GM18909 (cell line): Measurements from ENCODE around the gene TRIM24.
A peak's percentile ranks its signal among the peaks of the same experiment; 100 is the strongest.
"Not testable (repeated sequence)": the region's sequence is repeated elsewhere in the genome, so short reads cannot be mapped to it uniquely, and the experiment has no call there.

Source experiments
- ATAC-seq: cut with Tn5 transposase; IDR thresholded peaks from one replicate; pipeline ENCODE4 v1.9.1; 2021; ENCODE audit warnings: mild to moderate bottlenecking; ENCODE audit not compliant: unreplicated experiment, poor library complexity

The TRIM24 gene

DNA sequence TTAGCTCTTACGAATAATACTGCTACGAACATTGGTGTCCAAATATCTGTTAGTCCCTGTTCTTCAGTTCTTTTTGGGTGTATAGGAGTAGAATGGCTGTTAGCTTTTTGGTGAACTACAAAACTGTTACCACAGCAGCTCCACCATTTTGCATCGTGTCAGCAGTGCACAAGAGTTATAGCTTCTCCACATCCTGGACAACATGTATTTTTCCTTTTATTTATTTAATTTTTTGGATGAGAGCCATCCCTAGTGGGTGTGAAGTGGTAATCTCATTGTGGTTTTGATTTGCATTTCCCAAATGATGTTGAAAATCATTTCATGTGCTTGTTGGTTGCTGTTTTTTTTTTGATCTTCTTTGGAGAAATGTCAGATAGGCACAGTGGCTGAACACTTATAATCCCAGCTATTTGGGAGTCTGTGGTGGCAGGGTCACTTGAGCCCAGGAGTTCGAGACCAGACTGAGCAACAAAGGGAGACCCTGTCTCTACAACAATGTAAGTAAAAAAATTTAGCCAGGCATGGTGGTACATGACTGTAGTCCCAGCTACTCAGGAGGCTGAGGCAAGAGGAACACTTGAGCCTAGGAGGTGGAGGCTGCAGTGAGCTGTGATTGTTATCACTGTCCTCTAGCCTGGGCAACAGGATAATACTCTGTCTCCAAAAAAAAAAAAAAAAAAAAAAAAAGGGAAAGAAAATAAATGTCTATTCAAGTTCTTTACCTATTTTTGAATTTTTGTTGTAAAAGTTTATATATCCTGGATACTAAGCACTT is 31.7 kb downstream of the TRIM24 start:
- ATAC-seq = no peak

DNA sequence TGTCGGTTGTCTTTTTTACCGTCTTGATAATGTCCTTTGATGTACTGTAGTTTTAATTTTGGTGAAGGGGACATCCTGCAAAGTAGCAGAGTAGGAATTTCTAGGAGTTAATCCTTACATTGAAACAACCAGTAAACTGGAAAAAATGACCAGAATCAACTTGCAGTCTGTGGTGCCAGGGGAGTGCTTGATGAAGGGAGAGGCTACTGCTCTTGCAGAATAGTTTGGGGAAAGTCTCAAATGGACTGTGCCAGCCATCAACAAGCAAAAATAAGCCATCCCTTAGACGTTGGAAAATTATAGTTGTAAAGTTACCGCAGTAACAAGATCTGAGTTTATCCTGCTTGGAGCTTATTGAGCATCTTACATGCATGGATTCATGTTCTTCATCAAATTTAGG is 32.4 kb downstream of the TRIM24 start:
- no peak for ATAC-seq

- no peak for ATAC-seq
Observed at GRCh38 chr7:138493535-138493934, 33.5 kb downstream of the TRIM24 start.

GRCh38 chr7:138495485-138495884 is 35.4 kb downstream of the TRIM24 start:
- ATAC-seq = no peak

DNA sequence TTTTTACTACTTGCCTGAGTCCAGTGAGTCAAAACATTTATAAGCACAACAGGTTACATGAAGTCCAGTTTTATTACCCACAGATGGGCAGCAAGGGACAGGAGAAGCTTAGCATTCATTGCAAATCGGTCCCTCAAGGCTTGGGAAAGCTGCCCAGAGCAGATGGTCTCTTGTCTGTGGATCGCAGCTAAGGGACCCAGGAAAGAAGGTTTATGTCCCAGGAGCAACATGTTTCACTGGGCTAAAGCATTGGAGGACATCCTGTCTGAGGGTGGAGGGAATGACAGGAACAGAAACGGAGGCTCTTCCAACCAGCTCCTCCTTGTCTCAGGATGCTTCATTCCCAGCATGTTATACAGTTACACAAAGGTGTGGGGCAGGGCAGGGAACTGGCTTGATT is 39.3 kb downstream of the TRIM24 start:
- no peak for ATAC-seq

DNA sequence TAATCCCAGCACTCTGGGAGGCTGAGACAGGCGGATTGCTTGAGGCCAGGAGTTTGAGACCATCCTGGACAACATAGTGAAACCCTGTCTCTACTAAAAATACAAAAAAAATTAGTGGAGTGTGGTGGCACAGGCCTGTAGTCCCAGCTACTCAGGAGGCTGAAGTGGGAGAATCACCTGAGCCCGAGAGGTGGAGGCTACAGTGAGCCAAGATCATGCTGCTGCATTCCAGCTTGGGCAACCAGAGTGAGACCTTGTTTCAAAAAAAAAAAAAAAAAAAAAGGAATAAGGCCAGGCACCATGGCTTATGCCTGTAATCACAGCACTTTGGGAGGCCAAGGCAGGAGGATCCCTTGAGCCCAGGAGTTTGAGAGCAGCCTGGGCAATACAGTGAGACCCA is 40.2 kb downstream of the TRIM24 start:
- ATAC-seq = not testable (repeated sequence)

- ATAC-seq = no peak
Observed at GRCh38 chr7:138500892-138501291, 40.8 kb downstream of the TRIM24 start.

- ATAC-seq = no peak
Observed at GRCh38 chr7:138502023-138502767, 42.1 kb downstream of the TRIM24 start.

- no peak for ATAC-seq
Observed at GRCh38 chr7:138505361-138505873, 45.4 kb downstream of the TRIM24 start.

- no peak for ATAC-seq
Observed at GRCh38 chr7:138506764-138507163, 46.7 kb downstream of the TRIM24 start.

- no peak for ATAC-seq
Observed at GRCh38 chr7:138510003-138510402, 49.9 kb downstream of the TRIM24 start.

DNA sequence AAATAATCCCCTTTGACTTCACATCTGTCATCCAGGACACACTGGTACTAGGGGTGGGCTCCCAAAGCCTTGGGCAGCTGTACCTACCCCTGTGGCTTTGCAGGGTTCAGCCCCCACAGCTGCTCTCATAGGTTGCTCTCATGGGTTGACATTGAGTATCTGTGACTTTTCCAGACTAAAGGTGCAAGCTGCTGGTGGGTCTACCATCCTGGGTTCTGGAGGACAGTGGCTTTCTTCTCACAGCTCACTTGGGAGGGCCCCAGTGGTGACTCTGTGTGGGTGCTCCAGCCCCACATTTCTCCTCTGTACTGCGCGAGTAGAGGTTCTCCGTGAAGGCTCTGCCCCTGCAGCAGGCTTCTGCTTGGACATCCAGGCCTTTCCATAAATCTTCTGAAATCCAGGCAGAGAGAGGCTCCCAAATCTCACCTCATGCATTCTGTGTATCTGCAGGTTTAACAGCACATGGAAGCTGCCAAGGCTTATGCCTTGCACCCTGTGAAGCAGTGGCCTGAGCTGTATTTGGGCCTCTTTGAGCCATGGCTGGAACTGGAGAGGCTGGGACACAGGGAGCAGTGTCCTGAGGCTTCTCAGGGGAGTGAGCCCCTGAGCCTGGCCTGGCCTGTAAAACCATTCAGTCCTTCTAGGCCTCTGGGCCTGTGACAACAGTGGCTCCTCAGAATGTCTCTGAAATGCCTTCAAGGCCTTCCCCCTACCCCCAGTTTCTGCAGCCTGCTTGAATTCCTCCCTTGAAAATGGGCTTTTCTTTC is 52.2 kb downstream of the TRIM24 start:
- no peak for ATAC-seq

GRCh38 chr7:138512885-138513284 is 52.8 kb downstream of the TRIM24 start:
- no peak for ATAC-seq

GRCh38 chr7:138513344-138513871 is 53.3 kb downstream of the TRIM24 start:
- ATAC-seq = no peak

- ATAC-seq = no peak
Observed at GRCh38 chr7:138514044-138514443, 54.0 kb downstream of the TRIM24 start.

DNA sequence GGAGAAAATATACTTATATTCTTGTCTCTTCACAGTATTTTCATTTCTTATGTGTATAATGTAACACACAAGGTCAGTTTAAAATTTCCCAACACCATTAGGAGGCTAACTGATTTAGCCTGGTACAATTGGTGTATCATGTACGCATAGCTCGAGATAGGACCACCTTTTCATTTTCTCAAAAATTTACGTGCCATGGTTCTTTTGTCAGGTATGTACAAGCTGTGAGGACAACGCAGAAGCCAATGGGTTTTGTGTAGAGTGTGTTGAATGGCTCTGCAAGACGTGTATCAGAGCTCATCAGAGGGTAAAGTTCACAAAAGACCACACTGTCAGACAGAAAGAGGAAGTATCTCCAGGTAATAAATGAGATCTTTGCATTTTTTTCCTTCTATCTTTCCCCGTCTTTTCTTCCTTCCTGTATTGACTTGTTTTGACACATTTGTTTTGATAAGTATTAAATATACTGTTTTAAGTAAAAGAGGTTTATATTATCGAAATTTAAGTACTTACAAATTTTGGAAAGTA is 55.0 kb downstream of the TRIM24 start:
- ATAC-seq = peak; percentile 84

- no peak for ATAC-seq
Observed at GRCh38 chr7:138519061-138519798, 59.2 kb downstream of the TRIM24 start.

DNA sequence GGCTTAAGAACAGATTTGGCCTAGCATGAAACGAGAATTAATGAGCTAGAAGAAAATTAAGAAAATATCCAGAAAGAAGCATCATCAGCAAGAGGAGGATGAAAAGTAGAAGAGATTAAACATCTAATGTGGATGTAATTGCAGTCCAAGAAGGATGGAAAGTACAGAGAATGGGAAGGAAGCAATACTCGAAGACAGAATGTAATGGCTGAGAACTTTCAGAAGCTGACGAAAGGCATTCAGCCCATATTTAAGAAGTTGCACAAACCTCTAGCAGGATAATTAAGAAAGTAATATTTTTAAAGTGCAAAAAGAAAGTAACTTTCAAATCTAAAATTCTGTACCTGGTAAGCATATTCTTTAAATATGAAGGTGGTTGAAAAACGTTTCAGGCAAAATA is 60.7 kb downstream of the TRIM24 start:
- no peak for ATAC-seq

- ATAC-seq = no peak
Observed at GRCh38 chr7:138521837-138522461, 61.9 kb downstream of the TRIM24 start.
